ENCODE data around the gene GPR143.
A peak's percentile ranks its signal among the peaks of the same experiment; 100 is the strongest.

Gene GPR143

GRCh38 chrX:9767375-9767774, 1.7 kb upstream of the GPR143 start:
- DNase-seq, result no peak

DNA sequence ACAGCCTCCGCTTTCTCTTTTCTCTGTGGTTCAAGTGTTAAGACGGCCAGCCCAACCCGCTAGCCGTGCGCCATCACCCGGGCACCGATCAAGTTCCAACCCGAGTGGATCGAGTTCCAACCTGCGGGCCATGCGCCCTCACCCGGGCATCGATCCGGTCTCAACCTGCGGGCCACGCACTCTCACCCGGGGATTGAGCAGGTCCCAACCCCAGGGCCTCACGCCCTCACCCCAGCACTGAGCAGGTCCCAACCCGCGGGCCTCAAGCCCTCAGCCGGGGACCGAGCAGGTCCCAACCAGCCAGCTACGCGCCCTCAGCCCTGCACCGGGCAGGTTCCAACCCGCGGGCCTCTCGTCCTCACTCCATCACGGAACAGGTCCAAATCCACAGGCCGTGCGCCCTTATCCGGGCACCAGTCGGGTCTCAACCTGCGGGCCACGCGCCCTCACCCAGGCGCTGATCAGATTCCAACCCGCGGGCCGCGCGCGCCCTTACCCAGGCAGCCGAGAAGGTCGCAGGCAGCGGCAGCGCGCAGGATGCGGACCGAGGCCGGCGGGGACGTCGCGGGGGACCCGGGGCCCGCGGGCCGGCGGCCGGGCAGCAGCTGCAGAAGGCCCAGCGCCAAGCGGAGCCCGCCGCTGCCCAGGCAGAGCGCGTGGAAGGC, 443 bp downstream of the GPR143 start:
- DNase-seq, result no peak

DNA sequence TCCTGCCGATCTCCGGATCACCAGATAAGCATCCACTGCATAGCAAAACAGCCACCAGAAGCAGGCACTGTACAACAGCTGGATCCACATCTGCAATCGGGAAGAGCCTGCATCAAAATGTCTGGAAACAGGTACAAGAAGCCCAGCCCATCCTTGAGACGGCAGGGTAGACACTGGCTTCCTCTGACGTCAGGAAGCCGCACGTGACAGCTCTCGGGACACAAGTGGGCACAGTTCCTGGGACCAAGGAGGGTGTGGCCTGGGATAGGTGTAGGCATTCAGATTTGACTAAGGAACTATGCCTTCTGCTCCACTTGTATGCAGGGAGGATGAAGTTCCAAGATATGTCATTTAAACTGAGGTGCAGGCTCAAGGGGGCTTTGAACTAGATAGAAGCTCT, 6.3 kb downstream of the GPR143 start:
- no peak for DNase-seq

DNA sequence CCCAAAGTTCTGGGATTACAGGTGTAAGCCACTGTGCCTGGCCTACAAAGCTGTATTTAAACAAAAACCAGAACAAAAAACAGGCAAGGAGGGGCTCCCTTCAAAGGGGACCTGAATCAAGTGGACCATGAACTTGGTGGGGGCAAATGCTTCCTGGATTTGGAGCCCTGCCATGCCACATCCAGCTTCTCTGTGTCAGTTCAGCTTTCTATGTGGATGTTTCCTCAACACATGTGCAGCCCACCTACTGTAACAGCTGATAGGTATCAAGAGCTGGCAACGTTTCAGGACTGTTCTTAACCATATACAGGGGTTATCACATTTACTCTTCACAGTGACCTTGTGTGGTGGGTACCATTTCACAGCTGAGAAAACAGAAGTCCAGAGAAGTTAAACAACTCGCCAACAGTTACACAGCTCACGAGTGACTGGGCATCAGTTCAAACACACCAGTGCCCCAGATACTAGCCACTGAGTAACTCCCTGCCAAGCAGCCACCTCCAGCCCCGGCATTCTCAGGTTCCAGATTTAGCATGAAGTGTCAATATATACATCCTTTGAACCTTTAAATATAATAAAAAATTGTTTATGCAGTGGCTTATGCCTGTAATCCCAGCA, 7.5 kb downstream of the GPR143 start:
- DNase-seq, result no peak

DNA sequence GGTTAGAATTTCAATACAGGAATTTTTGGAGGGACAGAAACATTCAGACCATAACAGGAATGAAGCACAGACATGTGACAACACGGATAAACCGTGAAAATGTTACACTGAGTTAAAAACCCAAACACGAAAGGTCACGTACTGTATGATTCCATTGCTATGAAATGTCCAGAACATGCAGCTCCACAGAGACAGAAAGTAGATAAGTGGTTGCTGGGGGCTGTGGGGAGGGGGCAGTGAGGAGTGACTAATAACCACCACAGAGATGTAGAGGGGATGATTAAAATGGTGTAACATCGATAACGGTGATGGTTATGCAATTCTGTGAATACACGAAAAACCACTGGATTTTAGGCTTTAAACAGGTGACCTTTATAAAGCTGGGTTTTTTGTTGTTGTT, 8.3 kb downstream of the GPR143 start:
- DNase-seq, result no peak

DNA sequence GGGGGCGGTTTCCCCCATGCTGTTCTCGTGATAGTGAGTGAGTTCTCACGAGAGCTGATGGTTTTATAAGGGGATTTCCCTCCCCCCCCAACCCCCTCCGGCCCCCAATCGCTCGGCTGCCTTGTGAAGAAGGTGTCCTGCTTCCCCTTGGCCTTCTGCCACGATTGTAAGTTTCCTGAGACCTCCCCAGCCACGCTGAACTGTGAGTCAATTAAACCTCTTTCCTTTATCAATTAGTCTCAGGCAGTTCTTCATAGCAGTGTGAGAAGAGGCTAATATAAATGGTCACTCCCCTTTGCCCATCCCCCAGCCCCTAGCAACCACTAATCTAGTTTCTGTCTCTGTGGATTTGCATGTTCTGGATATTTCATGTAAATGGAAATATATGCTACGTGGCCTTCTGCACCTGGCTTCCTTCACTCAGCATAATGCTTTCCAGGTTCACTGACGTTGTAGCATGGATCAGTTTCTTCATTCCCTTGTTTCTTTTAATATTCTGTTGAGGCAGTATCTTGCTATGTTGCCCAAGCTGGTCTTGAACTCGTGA, 16.4 kb downstream of the GPR143 start:
- DNase-seq, result no peak

DNA sequence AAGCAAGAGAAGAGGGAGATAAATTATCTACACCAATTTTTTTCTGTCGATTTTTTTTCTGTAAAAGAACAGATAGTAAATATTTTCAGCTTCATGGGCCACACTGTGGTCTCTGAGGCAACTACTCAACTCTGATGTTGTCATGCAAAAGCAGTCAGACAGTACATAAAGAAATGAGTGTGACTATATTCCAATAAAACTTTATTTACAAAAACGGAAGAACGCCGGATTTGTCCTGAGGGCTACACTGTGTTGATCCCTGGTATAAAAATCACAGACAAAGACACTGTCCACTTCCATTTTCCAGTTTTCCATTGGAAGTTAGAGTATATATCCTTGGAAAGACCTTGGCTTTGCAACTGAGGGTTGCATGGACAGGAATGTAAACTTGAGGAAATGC, 18.0 kb downstream of the GPR143 start:
- DNase-seq, result no peak

DNA sequence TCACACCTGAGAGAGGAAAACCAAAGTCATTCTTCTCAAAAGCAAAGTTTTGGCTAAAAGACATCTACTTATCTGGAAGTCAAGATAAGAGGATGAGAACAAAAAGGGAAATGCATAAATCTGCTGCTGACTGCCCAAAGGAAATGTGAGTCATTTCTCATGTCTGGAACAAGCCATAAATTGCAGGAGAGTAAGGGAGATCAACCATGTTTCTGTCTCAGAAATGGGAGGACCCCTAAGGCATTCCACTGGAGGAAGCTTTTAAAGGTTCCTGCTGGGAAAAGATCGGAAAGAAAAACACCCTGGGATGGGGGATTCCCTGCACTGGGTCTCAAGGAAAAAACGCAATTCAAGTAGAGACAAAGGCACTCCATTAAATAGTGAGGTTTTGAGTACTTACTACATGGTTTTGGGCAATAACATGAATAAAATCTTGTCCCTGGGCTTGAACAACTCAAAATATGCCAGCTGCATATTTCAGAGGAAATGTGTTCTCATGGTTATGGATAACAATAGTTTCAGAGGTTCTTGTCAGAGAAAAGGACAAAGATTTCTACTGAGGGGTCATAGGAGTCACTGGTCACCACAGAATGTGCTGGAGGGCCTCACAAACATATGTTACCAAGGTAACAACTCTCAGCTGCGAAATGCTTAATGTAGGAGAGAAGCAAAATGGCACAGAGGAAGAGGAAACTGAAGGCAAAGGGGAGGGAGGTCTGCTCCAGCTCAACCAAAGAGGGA, 19.3 kb downstream of the GPR143 start:
- no peak for DNase-seq

GRCh38 chrX:9745417-9746115, 20.1 kb downstream of the GPR143 start:
- DNase-seq, result no peak

DNA sequence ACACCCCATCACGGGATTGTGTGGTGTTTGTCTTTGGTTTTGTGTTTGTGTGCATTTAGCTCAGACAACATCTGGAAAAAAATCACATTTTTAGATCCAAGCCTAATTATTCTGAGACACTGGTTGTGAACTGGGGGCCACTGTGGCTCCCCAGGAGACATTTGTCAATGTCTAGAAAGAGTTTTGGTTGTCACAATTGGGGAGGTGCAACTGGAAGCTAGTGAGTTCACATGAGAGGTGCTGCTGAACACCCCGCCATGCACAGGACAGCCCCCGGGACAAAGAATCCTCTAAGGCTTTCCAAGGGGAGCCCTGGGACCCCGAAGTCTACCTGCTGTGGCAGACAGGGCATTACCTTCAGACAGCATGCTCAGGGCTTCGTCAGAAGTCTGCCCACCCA, 26.5 kb downstream of the GPR143 start:
- no peak for DNase-seq

- no peak for DNase-seq
Observed at GRCh38 chrX:9738151-9738550, 27.5 kb downstream of the GPR143 start.

DNA sequence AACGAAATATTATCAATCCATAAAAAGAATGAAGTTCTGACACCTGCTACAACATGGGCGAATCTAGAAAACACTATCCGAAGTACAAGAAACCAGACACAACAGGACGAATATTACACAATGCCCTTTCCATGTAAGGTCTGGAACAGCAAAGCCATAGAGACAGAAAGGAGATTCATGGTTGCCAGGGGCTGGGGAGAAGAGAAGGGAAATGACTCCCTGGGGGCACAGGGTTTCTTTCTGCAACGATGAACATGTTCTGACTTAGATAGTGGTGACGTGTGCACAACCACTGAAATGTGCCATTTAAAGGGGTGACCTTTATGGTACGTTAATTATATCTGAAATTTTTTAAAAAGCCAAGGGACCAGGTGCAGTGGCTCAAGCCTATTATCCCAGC, 28.3 kb downstream of the GPR143 start:
- DNase-seq, result no peak

DNA sequence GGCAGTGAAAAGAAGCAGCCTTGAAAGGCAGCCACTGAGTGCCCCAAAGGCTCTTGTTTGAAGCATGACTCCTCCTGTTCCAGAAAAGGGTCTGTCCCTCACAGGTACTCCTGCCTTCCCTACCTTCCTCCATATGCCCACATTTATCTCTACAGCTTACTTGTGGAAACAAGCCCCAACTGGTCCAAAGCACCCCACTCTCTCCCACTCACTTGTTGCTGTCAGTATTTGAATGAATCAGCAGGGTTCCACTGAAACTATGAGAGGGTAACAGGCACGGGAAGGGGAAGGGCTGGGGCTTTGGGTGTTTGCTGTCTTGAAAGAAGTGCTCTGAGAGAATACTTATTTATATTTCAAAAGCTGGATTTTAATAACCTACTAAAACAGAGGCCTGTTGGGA, 34.9 kb downstream of the GPR143 start:
- no peak for DNase-seq

- DNase-seq, result no peak
Observed at GRCh38 chrX:9730078-9730477, 35.6 kb downstream of the GPR143 start.

DNA sequence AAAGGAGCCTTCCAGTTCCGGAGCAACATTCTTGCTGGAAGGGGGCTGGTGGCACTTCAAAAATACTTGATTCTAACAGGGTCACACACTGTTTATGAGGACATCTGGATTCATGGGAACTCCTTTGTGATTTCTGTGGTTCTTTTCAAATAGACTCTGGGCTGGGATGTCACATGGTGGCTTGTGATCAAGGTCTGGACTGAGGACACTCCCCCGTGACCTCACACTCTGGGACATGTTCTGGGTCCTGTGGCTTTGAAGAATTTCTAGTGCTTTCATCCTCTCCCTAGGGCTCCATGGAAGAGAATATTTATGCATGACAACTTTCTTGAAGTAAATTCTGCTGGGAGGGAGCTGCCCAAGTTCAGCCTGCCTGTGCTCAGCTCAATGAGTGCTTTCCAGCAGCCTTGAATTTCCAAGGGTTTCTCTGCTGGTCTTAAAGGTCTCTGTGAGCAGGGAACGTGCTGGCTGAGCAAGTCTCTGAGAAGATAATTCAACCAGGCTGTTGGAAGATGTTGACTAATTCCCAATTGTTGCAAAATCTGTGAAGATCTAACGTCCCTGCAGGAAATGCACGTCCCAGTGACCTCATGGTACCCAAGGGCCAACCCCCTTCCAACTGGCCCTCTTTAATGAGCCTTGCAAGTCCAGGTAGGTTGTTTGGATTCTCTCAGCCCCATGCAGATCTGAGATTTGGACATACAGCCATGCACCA, 36.3 kb downstream of the GPR143 start:
- no peak for DNase-seq

- peak; percentile 10 for DNase-seq
Observed at GRCh38 chrX:9728261-9728660, 37.4 kb downstream of the GPR143 start.

DNA sequence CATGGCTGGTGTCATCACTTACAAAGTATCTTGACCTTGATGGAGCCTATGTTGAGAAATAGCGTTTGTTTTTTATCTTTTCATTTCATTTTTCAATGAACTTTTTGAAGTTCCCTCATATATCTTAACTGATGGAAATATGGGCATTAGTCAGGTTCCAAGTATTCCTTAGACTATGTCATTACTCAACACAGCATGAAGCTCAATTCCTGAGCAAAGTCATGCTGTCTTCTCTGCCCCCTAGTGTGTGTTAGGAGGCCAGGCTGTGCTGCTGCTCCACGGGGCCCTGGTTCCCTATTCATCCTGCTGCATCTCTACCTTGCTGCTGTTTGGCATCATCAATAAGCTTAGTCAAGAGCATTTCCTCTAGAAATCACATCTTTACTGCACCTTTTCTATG, 40.9 kb downstream of the GPR143 start:
- no peak for DNase-seq

- DNase-seq, result no peak
Observed at GRCh38 chrX:9717376-9717775, 48.3 kb downstream of the GPR143 start.

DNA sequence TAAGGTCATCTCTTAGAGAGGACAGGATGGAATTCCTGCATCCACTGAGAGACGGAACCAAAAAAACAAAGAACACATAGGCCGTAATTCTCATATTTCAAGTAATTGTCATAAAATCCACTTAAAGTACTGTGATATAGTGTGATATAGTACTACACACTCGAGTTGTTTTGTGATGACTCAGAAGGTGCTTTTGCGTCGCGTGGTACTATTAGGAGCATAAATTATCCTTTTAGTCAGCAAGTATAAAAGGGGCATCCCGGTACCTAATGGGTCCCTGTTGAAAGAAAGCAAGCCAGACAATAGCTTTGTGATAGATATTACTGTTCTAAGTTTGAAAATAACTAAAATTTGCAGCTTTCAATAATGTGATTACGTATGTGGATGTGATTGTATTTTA, 55.3 kb downstream of the GPR143 start:
- no peak for DNase-seq

- DNase-seq, result peak; percentile 78
Observed at GRCh38 chrX:9708923-9709553, 56.6 kb downstream of the GPR143 start.

DNA sequence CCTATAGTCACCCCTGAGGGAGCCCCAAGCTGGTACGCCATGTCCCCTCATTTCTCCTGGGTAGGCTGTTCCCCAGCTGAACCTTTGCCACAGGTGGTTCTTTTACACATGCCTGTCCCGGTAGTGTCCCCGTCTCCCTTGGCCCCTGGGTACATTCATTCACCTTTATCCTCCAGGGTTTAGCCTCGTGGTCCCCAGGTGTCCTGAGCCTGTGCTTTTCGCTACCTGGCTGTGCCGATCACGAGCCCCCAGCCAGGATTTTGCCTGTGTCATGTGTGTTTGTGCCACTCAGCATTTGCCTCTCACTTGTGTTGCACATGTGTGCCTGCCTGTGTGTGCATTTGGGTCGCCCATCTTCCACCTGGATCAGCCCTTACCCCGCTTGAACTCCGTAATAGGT, 57.6 kb downstream of the GPR143 start:
- DNase-seq, result no peak

DNA sequence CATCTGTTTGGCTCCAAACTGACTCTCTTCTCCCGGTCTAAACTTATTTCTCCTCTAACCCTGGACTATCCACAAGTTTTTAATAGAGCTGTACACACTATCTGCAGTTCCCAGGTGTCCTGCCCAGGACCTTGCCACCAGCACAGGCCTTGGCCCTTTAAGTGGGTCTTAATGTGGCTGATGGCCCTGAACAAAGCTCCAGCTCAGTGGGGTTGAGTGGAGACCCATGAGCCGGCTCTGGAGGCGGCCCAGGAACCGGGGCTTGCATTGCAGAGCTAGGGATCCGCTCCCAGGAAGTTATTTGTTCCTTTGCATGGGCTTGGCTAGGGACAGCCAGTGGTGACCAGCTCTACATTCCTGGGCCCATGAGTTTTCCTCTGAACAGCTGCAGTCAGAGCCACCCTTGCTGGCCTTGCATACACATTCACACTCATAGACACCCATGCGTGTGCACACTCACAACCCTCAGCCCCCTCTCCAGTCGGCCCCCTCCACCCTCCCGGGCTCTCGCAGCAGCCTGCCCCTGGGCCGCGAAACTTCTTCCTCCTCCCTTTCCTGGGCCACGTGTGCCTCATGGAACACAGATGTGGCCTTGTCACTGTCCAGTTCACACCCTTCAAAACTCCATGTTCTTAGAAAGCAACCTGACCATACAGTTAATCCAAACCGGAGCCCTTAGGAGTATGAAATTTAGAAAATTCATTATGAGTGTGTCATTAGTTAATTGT, 58.2 kb downstream of the GPR143 start:
- DNase-seq, result no peak

Data from hematopoietic multipotent progenitor cell treated with erythropoietin and hydrocortisone succinate and interleukin-3 and kit ligand, for 6 days (in vitro differentiated cells).